NCI-H1930 (cell line): ENCODE measurements around the gene FBXO42.
A peak's percentile ranks its signal among the peaks of the same experiment; 100 is the strongest.
"Not testable (repeated sequence)": the region's sequence is repeated elsewhere in the genome, so short reads cannot be mapped to it uniquely, and the experiment has no call there.

Source experiments
- DNase-seq, 2 experiments: peaks; one replicate each; lab custom pipeline; 2025; lab: John Stamatoyannopoulos, UW

FBXO42 gene

GRCh38 chr1:16218014-16218673 is 134.1 kb downstream of the FBXO42 start:
- DNase-seq, result no peak

DNA sequence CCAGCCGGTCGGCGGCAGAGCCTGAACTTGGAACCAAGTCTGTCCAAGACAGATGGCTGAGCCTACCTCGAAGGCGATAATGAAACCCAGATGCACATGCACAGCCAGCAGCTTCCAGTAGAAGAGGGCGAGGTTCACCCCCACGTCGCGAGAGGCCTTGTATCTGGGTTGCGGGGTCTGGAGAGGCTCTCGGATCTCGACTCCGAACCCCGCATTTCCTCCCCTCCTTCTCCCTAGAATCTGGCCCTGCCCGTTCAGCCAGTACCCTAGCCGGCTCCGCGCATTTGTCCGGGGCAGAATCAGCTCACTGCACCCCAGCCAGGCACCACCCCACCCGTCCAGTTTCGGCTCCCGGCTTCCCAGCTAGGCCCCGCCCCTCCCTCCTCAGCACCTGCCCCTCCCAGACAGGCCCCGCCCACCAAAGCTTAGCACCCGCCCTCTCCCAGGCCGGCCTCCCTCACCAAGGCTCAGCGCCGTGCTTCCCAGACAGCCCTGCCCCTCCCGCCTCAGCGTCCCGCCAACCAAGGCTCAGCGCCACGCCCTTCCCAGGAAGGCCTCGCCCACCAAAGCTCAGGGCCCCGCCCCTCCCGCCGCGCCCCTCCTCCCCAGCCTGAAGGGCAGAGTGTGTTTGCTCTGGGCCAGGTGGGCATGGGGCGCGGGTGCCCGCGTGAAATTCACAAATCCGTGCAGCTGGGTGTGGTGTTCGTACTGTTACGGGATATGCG is 135.1 kb downstream of the FBXO42 start:
- DNase-seq, result peak; percentile 84 to 87

GRCh38 chr1:16215882-16216753 is 136.2 kb downstream of the FBXO42 start:
- DNase-seq, result peak; percentile 31 to 47

DNA sequence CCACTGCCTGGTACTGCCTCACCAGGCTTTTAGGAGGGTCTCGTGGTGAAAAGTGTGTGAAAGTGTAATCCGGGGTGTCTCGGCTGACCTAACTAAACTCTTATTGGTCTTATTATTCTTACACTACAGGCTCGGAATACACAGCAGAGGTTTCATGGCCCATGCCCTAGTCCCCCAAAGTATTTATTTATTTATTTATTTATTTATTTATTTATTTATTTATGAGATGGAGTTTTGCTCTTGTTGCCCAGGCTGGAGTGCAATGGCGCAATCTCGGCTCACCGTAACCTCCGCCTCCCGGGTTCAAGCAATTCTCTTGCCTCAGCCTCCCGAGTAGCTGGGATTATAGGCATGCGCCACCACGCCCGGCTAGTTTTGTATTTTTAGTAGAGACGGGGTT is 137.0 kb downstream of the FBXO42 start:
- DNase-seq, result not testable (repeated sequence)

GRCh38 chr1:16213544-16213943 is 138.7 kb downstream of the FBXO42 start:
- DNase-seq, result not testable (repeated sequence)

- DNase-seq, result no peak
These were observed 139.3 kb downstream of the FBXO42 start for GRCh38 chr1:16213013-16213412.

DNA sequence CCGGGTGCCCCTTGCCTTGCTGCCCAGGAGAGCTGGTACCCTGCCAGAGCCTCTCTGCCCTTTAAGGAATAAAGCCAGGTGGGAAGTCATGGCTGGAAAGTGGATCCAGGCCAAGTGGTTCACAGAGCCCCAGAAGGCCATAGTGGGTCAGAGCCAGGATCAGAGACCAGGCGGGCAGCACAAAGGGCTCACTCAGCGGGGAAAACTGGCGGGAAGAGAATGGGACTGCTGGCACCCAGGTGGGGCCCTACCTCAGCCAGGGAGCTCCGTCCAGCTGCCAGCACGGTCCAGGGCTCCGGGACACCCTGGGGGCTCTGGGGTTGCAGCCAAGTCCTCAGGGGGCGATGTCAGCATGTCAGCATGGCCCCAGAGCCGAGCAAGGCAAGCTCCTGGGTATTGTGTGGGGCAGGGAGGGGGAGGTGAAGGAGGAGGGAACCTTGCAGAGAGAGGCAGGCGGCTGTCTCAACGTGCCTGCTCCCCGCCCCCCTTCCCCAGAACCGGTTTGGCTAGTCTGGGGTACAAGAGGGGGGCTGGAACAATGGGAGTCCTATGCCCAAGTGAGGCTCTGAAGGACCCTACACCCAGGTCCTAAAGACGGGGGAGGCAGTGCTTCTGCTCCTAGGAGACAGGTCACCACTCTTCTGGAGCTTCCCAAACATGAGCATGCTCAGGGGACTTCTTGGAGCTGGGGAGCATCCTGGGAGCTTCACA is 139.9 kb downstream of the FBXO42 start, which contains the start of gene ARHGEF19:
TSS of gene ARHGEF19 (minus strand) at position 402 of the 711 bp plus-strand sequence. CDS start 3,598 bp downstream, outside the sequence.
- DNase-seq, result no peak

DNA sequence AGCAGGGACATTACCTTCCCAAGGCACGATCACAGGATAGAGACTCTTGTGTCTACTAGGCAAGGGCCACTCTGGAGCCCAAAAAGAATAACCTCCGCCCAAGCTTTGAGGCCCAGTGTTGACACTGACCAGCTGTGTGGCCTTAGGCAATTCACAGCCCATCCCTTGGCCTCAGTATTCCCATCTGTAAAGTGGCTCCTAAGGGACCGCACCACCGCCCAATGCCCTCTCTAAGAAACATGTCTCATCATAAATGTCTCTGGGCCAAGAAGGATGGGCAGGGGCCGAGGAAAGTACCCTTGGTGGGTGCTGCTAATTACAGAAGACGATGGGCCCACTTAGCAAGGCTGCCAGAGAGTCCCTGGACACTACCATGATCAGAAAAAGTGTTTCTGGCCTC is 140.5 kb downstream of the FBXO42 start:
- DNase-seq, result no peak

DNA sequence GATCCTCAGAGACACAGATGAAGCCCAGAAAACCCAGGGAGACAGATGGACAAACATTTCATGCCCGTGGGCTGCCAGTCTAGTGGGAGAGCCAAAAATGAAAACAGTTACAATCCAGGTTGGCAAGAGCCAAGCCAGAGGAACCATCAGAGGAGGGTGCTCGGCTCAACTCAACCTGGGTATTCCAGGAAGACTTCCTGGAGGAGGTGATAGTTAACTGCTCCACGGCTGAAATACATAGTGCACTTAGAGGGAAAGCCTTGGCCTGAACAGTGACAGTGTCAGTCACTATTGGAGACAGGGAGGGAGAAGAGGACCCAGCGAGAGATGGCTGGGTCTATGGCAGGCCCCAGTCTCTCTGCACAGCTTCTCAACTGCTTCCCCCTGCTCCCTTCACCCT is 141.7 kb downstream of the FBXO42 start:
- no peak for DNase-seq

DNA sequence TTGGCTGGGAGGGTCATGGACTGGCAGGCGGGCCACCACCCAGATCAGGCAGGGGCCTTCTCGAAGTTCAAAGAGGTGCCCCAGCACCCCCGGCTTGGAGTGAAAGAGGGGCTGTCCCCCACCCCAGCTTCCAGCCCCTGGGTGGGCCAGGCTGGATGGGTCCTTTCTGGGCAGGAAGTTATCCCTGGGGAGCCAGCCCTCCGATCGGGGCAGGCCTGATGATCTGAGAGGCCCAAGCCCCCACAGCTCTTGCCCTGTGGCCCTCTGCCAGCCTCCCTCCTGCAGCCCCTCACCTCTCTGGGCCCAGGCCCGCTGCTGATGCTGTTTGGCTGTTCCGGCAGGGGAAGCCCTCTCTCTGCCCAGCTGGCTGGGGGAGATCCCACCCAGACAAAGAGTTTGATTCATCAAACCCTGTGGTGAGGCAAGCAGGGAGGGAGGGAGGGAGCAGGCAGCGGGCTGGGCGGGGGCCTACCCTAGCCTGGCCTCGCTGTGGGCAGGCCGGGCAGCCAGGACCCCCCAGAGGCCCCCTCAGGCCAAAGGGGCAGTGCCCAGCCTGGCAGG is 142.4 kb downstream of the FBXO42 start:
- DNase-seq, result no peak

DNA sequence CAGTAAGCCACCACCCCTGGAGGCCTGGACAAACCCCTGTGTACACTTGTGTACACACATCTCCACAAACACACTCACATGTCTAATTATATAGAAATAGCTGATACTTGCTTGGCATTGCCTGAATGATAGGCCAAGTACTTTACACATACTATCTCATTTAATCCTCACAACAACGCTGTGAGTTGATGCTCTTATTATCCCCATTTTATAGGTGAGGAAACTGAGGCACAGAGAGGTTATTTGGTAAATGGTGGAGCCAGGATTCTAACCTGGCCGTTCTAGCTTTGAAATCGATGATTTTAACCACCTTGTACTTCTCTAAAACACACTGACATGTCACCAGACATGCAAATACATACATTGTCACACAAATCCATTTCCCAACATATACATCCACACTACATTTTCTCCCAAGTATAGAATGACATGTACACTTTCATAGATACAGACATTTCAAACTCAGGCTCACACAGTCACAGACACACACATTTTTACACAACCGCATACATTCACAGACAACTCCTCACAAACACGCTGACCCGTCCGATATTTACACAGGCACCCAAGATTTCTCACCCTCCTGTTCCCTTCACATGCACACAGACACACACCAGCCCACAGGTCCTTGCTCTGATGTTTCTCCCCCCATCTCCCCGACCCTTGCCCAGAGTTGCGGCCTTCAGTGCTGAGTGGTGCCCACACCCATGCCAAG is 143.0 kb downstream of the FBXO42 start:
- no peak for DNase-seq

- no peak for DNase-seq
These were observed 143.9 kb downstream of the FBXO42 start for GRCh38 chr1:16208270-16208987.

DNA sequence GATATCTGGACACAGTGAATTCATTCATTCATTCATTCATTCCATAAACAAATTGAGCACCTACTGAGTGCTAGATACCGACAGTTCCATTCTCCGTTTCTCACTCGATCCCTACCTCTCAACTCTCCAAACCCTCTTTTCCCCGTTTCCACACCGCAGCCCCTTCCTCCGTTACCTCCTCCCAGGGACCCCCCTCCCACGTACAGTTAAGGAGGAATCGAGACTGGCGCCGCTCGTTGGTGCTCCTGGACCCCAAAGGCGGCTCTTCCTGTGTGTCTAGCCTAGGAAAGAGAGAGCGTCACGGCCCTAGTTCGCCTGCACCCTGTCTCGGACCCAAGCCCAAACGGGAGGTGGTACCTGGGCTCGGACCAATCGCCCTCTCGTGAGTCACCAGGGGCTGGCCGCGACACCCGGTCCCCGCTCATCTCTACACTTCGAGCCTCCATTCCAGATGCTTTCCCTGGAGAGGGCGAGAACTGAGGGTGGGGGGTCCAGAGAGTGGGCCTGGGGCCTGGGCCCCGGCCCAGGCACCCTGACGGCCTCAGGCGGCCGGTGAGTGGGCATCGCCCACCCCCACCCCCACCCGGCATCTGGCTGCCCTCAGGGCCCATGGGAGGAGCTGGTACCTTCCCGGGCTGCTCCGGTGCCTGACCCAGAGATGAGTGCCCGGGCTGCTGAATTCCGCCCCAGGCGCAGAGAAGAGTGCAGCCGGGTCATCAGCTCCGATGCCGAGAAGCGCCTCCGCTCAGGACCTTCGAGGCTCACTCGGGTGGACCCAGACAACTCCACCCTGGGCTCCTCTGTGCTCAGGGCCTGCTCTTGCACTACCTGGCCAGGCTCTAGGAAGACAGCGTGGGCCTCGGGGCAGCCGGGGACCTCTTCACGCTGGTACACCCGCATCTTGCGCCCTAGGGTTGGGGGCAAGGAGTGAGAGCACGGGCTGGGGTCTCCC is 144.7 kb downstream of the FBXO42 start:
- no peak for DNase-seq

DNA sequence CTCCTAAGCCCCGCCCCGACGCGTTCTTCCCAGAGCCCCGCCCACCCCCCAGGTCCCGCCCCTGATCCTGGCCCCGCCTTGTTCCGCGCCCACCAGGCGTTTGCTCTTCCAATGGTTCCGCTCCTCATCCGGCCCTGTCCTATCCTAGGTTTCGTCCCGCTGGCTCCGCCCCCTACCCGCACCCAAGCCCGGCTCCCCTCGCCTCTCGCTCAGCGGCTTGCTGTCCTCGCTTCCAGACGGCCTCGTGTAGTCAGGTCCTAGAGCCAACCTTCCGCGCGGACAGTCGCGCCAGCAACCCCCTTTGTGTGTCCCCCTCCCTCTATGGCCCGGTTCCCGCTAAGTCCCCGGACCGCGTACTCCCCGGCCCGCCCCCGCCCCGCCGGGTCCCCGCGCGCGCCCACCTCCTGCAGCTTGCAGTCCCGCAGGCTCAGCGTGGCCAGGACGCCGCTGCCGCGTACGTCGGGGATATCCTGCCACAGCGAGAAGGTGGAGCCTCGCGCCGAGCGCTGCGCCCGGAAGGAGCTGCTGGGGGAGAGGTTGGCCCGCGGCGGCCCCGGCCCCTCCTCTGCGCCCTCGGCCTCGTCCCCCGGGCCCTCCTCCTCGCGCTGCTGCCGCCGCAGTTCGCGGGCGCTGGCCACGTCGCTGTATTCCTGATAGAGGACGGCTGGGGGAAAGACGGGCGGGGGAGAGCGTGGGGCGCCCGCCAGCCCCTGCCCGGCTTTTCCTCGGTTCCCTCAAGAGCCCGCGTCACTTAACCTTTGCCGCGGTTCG is 145.5 kb downstream of the FBXO42 start:
- peak; percentile 89 to 93 for DNase-seq

DNA sequence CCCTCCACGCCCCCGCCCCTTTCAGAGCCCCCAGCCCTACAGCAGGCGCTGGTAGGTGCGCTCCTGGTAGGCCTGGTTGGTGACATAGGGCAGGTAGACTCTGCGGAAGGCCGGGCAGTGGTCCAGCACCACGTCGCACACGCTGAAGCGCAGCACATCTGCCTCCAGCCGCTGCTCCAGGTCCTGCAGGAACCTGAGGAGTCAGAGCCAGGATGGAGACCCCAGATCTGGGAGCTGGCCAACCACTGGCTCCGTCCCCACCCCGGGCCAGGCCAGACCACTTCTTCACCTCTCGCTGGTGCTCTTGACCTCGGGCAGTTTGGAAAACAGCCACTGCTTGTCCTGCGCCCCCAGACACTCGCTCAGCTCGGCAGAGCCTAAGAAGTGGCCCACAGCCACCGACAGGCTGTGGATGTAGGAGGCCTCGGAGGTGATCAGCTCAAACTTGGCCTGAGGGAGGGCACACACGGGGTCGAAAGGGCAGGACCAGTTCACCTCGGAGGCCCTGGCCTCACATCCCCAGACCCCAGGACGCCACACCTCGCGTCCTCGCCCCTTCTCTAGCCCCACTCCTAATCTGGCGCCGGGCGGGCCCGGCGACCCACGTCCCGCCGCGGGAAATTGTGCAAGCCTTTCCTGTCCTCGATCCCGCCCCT is 146.3 kb downstream of the FBXO42 start:
- DNase-seq, result no peak

- DNase-seq, result no peak
These were observed 147.0 kb downstream of the FBXO42 start for GRCh38 chr1:16205334-16205671.

DNA sequence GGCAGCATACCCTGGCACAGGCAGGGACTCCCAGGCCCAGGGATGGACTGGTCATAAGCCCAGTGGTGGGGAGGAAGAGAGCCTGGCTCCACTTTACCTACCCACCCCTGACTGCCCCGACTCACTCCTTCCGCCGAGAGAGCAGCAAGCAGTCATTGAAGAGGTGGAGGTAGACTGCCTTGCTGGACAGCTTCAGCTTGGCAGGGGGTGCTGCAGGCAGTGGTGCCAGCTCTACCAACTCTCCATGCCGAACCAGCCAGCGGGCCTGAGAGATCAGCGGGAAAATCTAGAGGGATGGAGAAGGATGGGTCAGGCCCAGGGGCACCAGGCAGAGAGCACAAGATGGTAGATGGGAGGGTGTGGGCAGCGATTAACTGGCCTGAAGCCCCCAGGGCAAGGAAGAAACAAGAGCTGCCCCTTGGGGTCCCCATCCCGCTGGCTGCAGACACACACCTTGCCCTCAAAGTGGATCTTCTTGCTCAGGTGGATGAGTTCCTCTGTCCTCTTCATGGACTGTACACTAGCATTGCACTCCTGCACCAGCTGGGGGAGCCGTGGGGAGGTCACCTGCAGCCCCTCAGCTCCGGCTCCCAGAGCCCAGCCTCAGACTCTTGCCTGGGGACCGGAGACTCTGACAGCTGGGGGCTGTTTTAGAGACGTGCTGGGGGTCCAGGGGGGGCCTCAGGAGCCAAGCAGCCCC is 147.5 kb downstream of the FBXO42 start:
- peak; percentile 13 to 42 for DNase-seq
